K562 (cell line): ENCODE measurements around the gene TRAF5.

Experiments
- EZH2 ChIP-seq: IDR thresholded peaks from 2 replicates; pipeline ENCODE4 v1.6.1; 2012; ENCODE audit warnings: low read depth, mild to moderate bottlenecking, inconsistent platforms, low read length, borderline replicate concordance
- GABPA ChIP-seq: fragments of 200-800 bp; sonication (Bioruptor generic); conservative IDR thresholded peaks from 2 replicates; pipeline ENCODE4 v1.6.1; 2016; ENCODE audit warnings: low read depth, missing genetic modification characterization, missing compliant biosample characterization
- MTF1 ChIP-seq: fragments of 250-450 bp; sonication (Bioruptor Pico); IDR thresholded peaks from 2 replicates; pipeline ENCODE4 v1.9.0; 2021; ENCODE audit warnings: moderate library complexity, mild to moderate bottlenecking, inconsistent platforms, borderline replicate concordance
- MYNN ChIP-seq, 2 experiments: sonication (generic); formaldehyde crosslinking in 1 of 2; IDR thresholded peaks; 2 replicates each; pipeline versions ENCODE4 v1.5.0 to v1.6.1; 2016 to 2020; ENCODE audit warnings: antibody characterized with exemption in 1 of 2, missing genetic modification reagents in 1 of 2
- RREB1 ChIP-seq: fragments of 250-450 bp; sonication (Bioruptor Pico); IDR thresholded peaks from 2 replicates; pipeline ENCODE4 v1.4.0; 2020
- ZBED1 ChIP-seq: IDR thresholded peaks from 2 replicates; pipeline ENCODE4 v1.6.1; 2014
- ZKSCAN3 ChIP-seq: fragments of 250-450 bp; sonication (Bioruptor Pico); IDR thresholded peaks from 2 replicates; pipeline ENCODE4 v1.4.0; 2020
- ZNF274 ChIP-seq: IDR thresholded peaks from 2 replicates; pipeline ENCODE4 v1.6.1; 2011; ENCODE audit warnings: low read depth, mild to moderate bottlenecking, low read length, moderate library complexity, borderline replicate concordance
- ZNF407 ChIP-seq: fragments of 450-650 bp; IDR thresholded peaks from 2 replicates; pipeline ENCODE4 v1.6.1; 2016; ENCODE audit warnings: low read depth

- TF ChIP-seq ZBED1: no peak
- TF ChIP-seq MTF1: no peak
- TF ChIP-seq MYNN (IDR thresholded peaks at IDR 0.05): no peak
- TF ChIP-seq MYNN (CRISPR knock-in tag; IDR thresholded peaks at IDR 0.05): no peak
- no peak for TF ChIP-seq ZNF407
- no peak for TF ChIP-seq EZH2
- TF ChIP-seq GABPA: no peak
- TF ChIP-seq RREB1 (CRISPR knock-in tag): no peak
- TF ChIP-seq ZKSCAN3 (CRISPR knock-in tag): no peak
- no peak for TF ChIP-seq ZNF274
Measured at GRCh38 chr1:211338224-211338620, 11.6 kb downstream of the TRAF5 start.
